NOMO-1 treated with dmso at 0.1 percent for 144 hours (cell line): ENCODE measurements around the gene TSPAN9.

Experiments
- DNase-seq: peaks from one replicate; lab custom pipeline; 2025; ENCODE audit not compliant: unreplicated experiment; lab: John Stamatoyannopoulos, UW

TSPAN9 gene

DNA sequence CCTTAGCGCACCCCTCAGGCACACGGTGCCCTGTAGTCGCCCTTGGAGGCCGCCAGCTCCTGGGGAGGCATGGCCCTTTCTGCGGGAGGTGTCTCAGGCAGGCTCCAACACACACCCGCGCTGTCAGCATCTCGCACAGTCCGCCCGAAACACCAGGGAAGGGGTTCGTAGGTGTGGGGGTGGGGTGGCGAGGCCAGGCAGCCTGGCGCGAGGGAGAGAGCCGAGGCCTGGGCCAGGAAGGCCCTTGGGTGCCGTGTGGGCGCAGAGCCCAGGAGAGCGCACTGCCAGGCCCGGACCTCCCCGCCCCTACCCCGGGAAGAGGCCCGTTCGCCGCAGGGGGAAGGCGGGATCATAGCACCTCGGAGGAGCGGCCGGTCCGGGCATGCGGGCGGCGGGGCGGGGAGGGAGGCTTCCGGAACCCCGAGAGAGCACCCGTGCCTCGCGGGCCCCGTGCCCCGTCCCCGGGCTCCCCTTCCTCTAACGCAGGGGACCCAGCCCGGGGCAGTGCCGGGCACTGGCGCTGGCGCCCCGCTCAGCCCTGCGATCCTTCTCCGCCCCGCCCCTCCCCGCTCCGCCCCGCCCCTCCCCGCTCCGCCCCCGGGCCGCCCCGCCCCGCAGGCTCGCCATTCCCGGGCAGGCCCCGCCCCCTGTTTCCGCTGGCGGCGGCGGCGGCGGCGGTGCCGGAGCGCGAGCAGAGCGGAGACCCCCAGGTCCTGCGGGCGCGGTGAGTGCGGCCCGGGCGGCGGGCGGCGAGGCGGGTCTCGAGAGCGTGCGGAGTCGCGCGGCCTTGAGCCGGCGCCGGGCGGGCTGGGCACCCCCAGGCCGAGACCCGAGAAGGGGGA, at the start of gene TSPAN9:
TSPAN9 (plus strand) TSS at position 650 of the 842 bp plus-strand sequence. CDS start 123,815 bp downstream, outside the sequence.
- DNase-seq = no peak

- no peak for DNase-seq
Observed at GRCh38 chr12:3028108-3028507, 49.1 kb upstream of the TSPAN9 start.

GRCh38 chr12:3030821-3031429, 46.3 kb upstream of the TSPAN9 start:
- no peak for DNase-seq

GRCh38 chr12:3032161-3032560, 45.0 kb upstream of the TSPAN9 start:
- no peak for DNase-seq

DNA sequence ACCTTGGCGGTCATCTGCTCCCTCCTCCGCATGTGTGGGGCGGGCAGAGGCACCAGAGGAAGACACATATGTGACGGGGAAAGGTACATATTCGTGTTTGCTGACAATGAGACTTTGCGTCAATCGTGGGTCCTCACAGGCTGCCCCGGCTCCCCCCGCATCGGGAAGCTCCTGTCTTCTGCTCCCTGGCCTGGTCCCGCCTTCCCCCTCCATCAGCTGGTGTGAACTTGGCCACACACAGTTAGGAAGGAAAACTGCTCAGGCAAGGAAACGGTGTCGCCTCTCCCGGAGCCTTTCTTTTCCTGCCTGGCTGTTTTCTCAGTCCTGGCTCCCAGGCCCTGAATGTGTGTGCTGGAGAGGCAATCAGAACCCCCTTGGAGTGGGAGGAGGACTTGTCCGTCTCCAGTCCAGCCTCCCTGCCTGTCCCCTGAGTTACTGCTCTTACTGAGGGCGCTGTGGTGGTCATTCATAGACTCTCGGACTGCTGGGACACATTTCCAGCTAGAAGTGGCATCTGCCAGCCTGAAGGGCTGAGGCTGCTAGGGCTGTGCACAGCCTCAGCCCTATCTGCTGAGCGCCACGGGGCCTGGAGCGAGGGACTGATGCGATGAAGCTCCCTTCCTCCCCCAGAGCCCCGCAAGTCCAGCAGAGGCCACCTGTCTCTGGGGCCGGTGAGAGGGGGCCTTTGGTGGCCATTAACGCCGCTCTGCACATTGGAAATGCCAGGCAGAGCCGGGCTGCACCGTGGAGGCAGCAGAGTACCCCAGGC, 44.2 kb upstream of the TSPAN9 start:
- DNase-seq = no peak

DNA sequence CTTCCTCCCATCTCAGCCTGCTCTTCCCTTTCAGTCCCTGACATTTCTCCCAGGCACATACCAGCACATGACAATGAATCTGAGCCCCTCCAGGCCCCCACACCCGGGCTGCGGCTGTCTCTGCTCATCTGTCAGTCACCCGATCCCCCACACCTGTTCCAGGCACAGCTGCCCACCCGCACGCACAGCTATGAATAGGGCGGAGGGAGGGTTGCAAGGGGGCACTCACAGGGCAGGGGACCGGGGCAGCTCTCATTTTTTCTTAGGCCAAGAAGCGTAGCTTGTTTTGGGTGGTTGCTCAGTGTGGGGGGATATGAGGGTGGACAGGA, 43.7 kb upstream of the TSPAN9 start:
- no peak for DNase-seq

GRCh38 chr12:3034067-3034750, 43.0 kb upstream of the TSPAN9 start:
- DNase-seq = peak; percentile 20

- DNase-seq = no peak
Observed at GRCh38 chr12:3035171-3035570, 42.0 kb upstream of the TSPAN9 start.

DNA sequence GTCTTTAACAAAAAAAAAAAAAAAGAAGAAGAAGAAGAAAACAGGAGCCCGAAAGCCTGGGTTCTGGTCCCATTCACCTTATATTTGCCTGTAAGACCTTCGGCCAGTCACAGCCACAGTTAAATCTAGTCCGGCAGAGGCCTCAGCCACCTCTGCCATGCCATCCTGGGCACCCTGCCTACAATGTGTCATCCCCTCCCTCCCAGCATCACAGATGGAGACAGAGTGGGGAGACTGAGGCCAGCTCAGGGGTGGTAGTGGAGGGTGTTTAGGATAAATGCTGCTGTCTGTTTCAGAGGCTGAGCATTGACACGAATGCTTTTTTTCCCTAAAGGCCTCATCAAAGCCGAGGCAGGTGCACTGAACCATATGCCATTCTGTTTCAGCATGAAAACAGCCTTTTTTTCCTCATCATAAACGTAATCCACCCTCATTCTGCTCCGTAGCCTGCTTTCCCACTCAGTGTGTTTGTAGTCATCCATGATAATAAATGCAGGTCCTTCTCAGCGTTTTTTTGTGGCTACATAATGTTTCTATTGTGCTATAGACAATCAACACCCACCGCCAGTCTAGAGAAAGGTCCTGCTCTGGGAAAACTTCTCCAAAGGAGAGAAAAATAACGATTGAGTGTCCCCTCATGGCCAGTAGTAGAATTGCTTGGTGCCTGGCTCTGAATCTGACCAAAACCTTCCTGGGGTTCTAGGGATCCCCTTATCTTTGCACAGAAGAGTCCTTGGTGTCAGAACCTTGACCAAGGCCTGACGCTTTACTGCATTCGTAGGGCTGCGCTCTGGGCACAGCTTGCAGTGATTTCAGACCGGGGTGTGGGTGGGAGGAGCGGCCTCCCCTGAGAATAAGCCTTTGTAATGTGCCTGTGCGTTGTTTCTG, 41.1 kb upstream of the TSPAN9 start:
- no peak for DNase-seq

DNA sequence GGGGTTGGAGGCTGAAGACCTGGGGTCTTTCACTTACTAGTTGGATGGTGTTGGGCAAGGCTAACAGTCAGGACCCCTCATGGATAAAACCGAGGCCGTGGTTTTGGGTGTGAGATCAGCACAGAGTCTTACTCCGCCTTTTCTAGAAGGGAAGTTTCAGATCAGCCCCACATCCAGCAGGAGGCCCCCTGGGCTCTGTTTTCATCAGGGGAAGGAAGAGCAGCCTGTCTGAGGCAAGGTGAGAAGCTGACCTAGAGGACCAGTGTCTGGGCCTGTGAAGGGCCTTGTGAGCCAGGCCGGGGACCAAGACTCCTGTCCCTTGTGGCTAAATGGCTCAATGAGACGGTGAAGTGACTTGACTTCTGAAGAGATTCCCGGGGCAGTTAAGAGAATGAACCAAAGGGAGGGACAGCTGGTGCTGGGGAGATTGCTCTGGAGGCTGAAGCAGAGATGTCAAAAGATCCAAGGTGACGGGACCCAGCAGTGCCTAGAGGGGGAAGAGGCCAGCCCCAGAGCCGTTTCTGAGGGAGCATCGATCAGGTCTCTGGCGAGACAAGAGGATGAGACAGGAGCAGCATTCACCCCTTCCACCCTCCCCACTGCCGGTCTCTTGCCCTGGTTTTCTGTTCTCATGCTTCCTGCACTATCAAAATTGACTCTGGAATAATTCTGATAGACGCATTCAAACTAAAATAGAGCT, 40.1 kb upstream of the TSPAN9 start:
- no peak for DNase-seq

GRCh38 chr12:3038166-3038565, 39.0 kb upstream of the TSPAN9 start:
- no peak for DNase-seq

DNA sequence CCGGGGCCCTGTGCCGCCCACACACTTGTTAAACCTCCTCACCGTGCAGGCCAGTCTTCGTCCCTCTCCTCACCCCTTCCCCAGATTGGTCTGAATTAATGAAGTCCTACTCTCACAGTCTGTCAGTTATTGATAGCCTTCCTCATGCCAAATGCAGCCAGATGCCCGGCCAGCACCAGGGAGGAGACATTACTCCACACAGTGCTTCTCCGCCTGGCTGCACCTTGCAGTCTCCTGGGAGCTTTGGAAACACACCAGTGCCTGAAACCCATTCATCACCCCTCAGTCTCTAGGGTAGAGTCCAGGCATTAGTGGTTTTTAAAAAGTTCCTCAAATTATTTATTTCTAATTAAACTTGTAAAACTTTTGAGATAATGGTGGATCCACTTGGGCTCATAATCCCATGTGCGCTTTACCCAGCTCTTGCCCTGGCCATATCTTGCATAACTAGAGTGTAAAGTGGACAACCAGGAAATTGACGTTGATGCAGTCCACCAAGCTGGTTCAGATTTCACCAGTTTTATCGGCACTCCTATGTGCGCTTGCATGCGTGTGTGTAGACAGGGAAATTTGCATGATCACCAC, 38.2 kb upstream of the TSPAN9 start:
- no peak for DNase-seq

- no peak for DNase-seq
Observed at GRCh38 chr12:3040026-3040656, 37.0 kb upstream of the TSPAN9 start.

- no peak for DNase-seq
Observed at GRCh38 chr12:3040663-3041544, 36.3 kb upstream of the TSPAN9 start.

- peak; percentile 60 for DNase-seq
Observed at GRCh38 chr12:3041558-3042164, 35.5 kb upstream of the TSPAN9 start.

- DNase-seq = no peak
Observed at GRCh38 chr12:3042394-3042793, 34.8 kb upstream of the TSPAN9 start.

- DNase-seq = no peak
Observed at GRCh38 chr12:3042826-3043225, 34.4 kb upstream of the TSPAN9 start.

DNA sequence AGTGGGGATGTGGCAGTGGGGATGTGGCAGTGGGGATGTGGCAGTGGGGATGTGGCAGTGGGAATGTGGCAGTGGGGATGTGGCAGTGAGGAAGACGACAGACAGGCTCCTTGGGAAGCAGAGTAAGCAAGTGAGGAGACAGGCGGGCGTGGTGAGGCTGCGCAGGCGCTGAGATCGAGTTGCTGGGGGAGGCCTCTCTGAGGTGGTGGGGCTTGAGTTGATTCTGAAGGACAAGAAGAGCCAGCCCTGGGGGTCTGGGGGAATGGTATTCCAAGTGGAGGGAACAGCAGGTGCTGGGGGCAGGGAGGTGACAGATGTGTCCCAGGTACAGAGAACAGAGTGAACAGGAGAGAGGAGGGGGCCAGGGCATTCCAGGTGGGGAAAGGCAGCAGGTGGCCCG, 33.8 kb upstream of the TSPAN9 start:
- no peak for DNase-seq
